ENCODE measurements around the gene GALNTL6.

DNA sequence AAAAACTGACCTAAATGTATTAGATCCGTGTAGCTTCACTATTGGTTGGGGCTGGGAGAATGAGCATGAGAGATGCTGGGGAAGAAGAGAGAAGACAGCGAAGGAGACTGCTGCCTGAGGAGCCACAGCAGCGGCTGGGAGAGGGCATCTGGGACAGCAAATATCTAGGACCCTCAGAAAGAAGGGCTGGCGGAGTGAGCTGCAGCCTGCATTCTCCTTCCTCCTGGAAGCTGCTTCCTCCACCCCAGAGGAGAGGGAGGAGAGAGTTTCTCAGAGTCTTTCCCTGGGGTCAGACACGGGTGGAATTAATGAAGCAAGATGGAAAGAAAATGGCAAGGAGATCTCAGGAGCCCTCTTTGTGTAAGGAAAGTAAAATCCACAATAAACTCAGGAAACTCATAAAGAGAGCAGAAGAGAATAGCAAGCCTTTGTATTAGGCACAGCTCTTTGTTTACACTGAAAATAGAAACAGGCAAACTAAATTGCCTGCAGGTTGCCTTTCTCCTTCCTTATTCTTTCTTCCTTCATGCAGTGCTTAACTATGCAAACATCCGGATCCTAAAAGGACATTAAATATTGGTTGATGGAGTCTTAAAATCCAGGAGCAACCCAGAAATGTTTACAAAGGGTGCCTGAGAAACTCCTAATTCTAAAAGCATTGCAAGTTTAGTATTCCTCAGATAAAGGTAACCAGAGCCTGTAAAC, 1225.1 kb downstream of the GALNTL6 start:
- TF ChIP-seq, protein P1, sequence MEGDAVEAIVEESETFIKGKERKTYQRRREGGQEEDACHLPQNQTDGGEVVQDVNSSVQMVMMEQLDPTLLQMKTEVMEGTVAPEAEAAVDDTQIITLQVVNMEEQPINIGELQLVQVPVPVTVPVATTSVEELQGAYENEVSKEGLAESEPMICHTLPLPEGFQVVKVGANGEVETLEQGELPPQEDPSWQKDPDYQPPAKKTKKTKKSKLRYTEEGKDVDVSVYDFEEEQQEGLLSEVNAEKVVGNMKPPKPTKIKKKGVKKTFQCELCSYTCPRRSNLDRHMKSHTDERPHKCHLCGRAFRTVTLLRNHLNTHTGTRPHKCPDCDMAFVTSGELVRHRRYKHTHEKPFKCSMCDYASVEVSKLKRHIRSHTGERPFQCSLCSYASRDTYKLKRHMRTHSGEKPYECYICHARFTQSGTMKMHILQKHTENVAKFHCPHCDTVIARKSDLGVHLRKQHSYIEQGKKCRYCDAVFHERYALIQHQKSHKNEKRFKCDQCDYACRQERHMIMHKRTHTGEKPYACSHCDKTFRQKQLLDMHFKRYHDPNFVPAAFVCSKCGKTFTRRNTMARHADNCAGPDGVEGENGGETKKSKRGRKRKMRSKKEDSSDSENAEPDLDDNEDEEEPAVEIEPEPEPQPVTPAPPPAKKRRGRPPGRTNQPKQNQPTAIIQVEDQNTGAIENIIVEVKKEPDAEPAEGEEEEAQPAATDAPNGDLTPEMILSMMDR (IDR thresholded peaks at IDR 0.05; ENCODE audit: insufficient read depth, low read depth, low read length) = no peak
- TF ChIP-seq EZH2 (IDR thresholded peaks at IDR 0.05; ENCODE audit: insufficient read depth, low read length) = no peak
